Natural killer cell (primary cell): Measurements from ENCODE around the gene IP6K2. TPM values are rescaled to one million over a fixed set of nuclear protein-coding genes. Genes with fewer than 3 reads are reported as not detected.

Source experiments
- ATAC-seq, 3 donors: fragments of 150-1000 bp in 2 of 3; fragments of 200-7000 bp in 1 of 3; cut with Tn5 transposase; 1 replicate in 1 of 3; 2 replicates in 2 of 3; pipeline ENCODE4 v1.10.0; 2021; ENCODE audit warnings: mild to moderate bottlenecking in 2 of 3, moderate library complexity in 2 of 3
- DNase-seq, 2 donors: peaks; one replicate each; pipeline versions ENCODE4 v3.0.0 to v3.0.0-alpha.2; 2013 to 2021; ENCODE audit warnings: mixed read lengths in 1 of 2
- H3K27ac ChIP-seq: one replicate; pipeline ENCODE4 v1.5.1; 2013; ENCODE audit warnings: mild to moderate bottlenecking, low read length
- H3K27me3 ChIP-seq: one replicate; pipeline ENCODE4 v1.6.1; 2013; ENCODE audit warnings: low read length; ENCODE audit not compliant: control insufficient read depth, insufficient read depth
- H3K36me3 ChIP-seq: one replicate; pipeline ENCODE4 v1.6.1; 2013; ENCODE audit warnings: low read length; ENCODE audit not compliant: control insufficient read depth, insufficient read depth
- H3K4me1 ChIP-seq: one replicate; pipeline ENCODE4 v1.6.1; 2013; ENCODE audit warnings: low read length; ENCODE audit not compliant: control insufficient read depth, insufficient read depth
- H3K4me3 ChIP-seq: one replicate; pipeline ENCODE4 v1.5.1; 2013; ENCODE audit warnings: low read length
- H3K9me3 ChIP-seq: one replicate; pipeline ENCODE4 v1.6.1; 2013; ENCODE audit warnings: low read length; ENCODE audit not compliant: control insufficient read depth, insufficient read depth
- H3K27ac Mint-ChIP-seq, 2 donors: one replicate each; pipeline ENCODE4 v1.8.0; 2022; ENCODE audit warnings: mild to moderate bottlenecking in 2 of 2, mixed read lengths in 2 of 2, moderate library complexity in 1 of 2
- H3K27me3 Mint-ChIP-seq, 2 donors: one replicate each; pipeline ENCODE4 v1.8.0; 2022; ENCODE audit warnings: low read depth in 2 of 2, mixed read lengths in 2 of 2
- H3K36me3 Mint-ChIP-seq: one replicate; pipeline ENCODE4 v1.8.0; 2022; ENCODE audit warnings: mixed read lengths
- H3K4me1 Mint-ChIP-seq, 2 donors: one replicate each; pipeline ENCODE4 v1.8.0; 2022; ENCODE audit warnings: mixed read lengths in 2 of 2
- H3K4me3 Mint-ChIP-seq: one replicate; pipeline ENCODE4 v1.8.0; 2022; ENCODE audit warnings: mild to moderate bottlenecking, moderate library complexity, mixed read lengths
- H3K9me3 Mint-ChIP-seq, 2 donors: one replicate each; pipeline ENCODE4 v1.8.0; 2022; ENCODE audit warnings: mixed read lengths in 2 of 2
- CTCF ChIP-seq: fragments of 200-600 bp; IDR thresholded peaks from one replicate; pipeline ENCODE4 v1.8.0; 2022; ENCODE audit warnings: antibody characterized with exemption
- WGBS: methylation state at CpG from one replicate; pipeline ENCODE4 v1.1.7; 2013; ENCODE audit warnings: missing lambda C conversion rate; ENCODE audit not compliant: insufficient coverage; 5-methylcytosine and 5-hydroxymethylcytosine counted together
- intact Hi-C: fragments of 100-400 bp; cut with micrococcal nuclease; formaldehyde crosslinking; loops from one replicate; pipeline ENCODE4 v1.14.2; 2022
- total RNA-seq, 4 donors: library from RNA; stranded (reverse); fragments of 120-200 nt in 1 of 4; gene quantifications; one replicate each; pipeline versions ENCODE4 v1.2.3 to v1.2.4, GENCODE V29; 2013 to 2022

The IP6K2 gene
- total RNA-seq, 3 donors from 2014 or later (not counting 1 experiment from before 2014, with no cell fraction given) = 140 to 151 (median 148) TPM

GRCh38 chr3:48739955-48740823, 23.2 kb upstream of the IP6K2 start:
- Mint-ChIP-seq H3K36me3 (no peaks in the 10 kb centered on the region), H3K4me1 (no peaks in the 10 kb centered on the region), H3K4me3 (no peak overlapping the region), H3K9me3 (no peaks in the 10 kb centered on the region), H3K27me3 (no peaks in the 10 kb centered on the region), H3K27ac (no peak overlapping the region)
- peak; percentile 48 to 68 for DNase-seq
- peak; percentile 65 for TF ChIP-seq CTCF
- no peaks in the 10 kb centered on the region for H3K27me3 ChIP-seq
- H3K4me1 ChIP-seq = peaks cover 6% of the 10 kb centered on the region
- H3K27ac ChIP-seq = no peak overlapping the region
- intact Hi-C loops = no loop called here
- H3K36me3 ChIP-seq = no peaks in the 10 kb centered on the region
- no peaks in the 10 kb centered on the region for H3K9me3 ChIP-seq
- WGBS = 35% methylated on average over 15 of the region's 15 CpGs
- no peak overlapping the region for H3K4me3 ChIP-seq
- ATAC-seq = peak; percentile 84 to 97 (median 95)

- H3K27me3 Mint-ChIP-seq = no peaks in the 10 kb centered on the region
- Histone ChIP-seq H3K27me3 (no peaks in the 10 kb centered on the region), H3K36me3 (no peaks in the 10 kb centered on the region), H3K9me3 (no peaks in the 10 kb centered on the region), H3K4me1 (peaks cover 6% of the 10 kb centered on the region), H3K4me3 (no peak overlapping the region), H3K27ac (no peak overlapping the region)
- no peak overlapping the region for H3K4me3 Mint-ChIP-seq
- peak in 1 of 3 donors; percentile 21 for ATAC-seq
- no peaks in the 10 kb centered on the region for H3K9me3 Mint-ChIP-seq
- DNase-seq = no peak
- WGBS = 76% methylated on average over 6 of the region's 6 CpGs
- no peaks in the 10 kb centered on the region for H3K36me3 Mint-ChIP-seq
- TF ChIP-seq CTCF = no peak
- H3K4me1 Mint-ChIP-seq = no peaks in the 10 kb centered on the region
- intact Hi-C loops = no loop called here
- no peak overlapping the region for H3K27ac Mint-ChIP-seq
Observed at GRCh38 chr3:48739617-48739954, 22.6 kb upstream of the IP6K2 start.

- H3K27me3 Mint-ChIP-seq = no peaks in the 10 kb centered on the region
- Histone ChIP-seq H3K4me1 (peaks cover 6% of the 10 kb centered on the region), H3K9me3 (no peaks in the 10 kb centered on the region), H3K36me3 (no peaks in the 10 kb centered on the region), H3K27me3 (no peaks in the 10 kb centered on the region), H3K4me3 (no peak overlapping the region), H3K27ac (no peak overlapping the region)
- 97% methylated on average over 9 of the region's 9 CpGs for WGBS
- no peak for ATAC-seq
- no peak for DNase-seq
- TF ChIP-seq CTCF = no peak
- intact Hi-C loops = no loop called here
- H3K4me1 Mint-ChIP-seq = no peaks in the 10 kb centered on the region
- H3K4me3 Mint-ChIP-seq = no peak overlapping the region
- no peak overlapping the region for H3K27ac Mint-ChIP-seq
- no peaks in the 10 kb centered on the region for H3K9me3 Mint-ChIP-seq
- no peaks in the 10 kb centered on the region for H3K36me3 Mint-ChIP-seq
Observed at GRCh38 chr3:48738926-48739616, 22.1 kb upstream of the IP6K2 start.
